ENCODE data around the gene ROBO4. TPM values are rescaled to one million over a fixed set of nuclear protein-coding genes. Genes with fewer than 3 reads are reported as not detected.

Gene ROBO4
- total RNA-seq, 4 donors from 2014 or later, result 5.6 to 18.1 (median 12.0) TPM

GRCh38 chr11:124877631-124877909 is 20.1 kb downstream of the ROBO4 start:
- TF ChIP-seq CTCF (IDR thresholded peaks at IDR 0.05) (no peak), POLR2A (IDR thresholded peaks at IDR 0.05) (no peak)
- peak in 1 of 2 donors; percentile 83 for DNase-seq (ENCODE audit: low spot score in 2 of 2)
- H3K4me3 ChIP-seq (ENCODE audit: low read depth, poor library complexity, severe bottlenecking), result no peak overlapping the region
- intact Hi-C loops (cut with DNase I; ENCODE audit: low total_unique reads), result no loop called here
- WGBS, 2 donors, result 49 to 76% methylated on average over 7 to 10 of the region's 10 CpGs

- 26 to 30% methylated on average over 30 of the region's 30 CpGs for WGBS, 2 donors
- TF ChIP-seq CTCF (IDR thresholded peaks at IDR 0.05) (no peak), POLR2A (IDR thresholded peaks at IDR 0.05) (no peak)
- intact Hi-C loops (cut with DNase I; ENCODE audit: low total_unique reads), result no loop called here
- DNase-seq (ENCODE audit: low spot score in 2 of 2), result peak in 1 of 2 donors; percentile 78
- H3K4me3 ChIP-seq (ENCODE audit: low read depth, poor library complexity, severe bottlenecking), result no peak overlapping the region
These were observed 20.6 kb downstream of the ROBO4 start for GRCh38 chr11:124876818-124877630.

- 0% methylated on average over 34 to 48 of the region's 69 CpGs for WGBS, 2 donors
- peak overlapping the region; percentile 21 for H3K4me3 ChIP-seq (ENCODE audit: low read depth, poor library complexity, severe bottlenecking)
- DNase-seq (ENCODE audit: low spot score in 2 of 2), result peak; percentile 76 to 96
- intact Hi-C loops (cut with DNase I; ENCODE audit: low total_unique reads), result no loop called here
- TF ChIP-seq CTCF (IDR thresholded peaks at IDR 0.05) (no peak), POLR2A (IDR thresholded peaks at IDR 0.05) (no peak)
These were observed 21.5 kb downstream of the ROBO4 start for GRCh38 chr11:124875943-124876817.

GRCh38 chr11:124875401-124875800 is 22.3 kb downstream of the ROBO4 start:
- TF ChIP-seq POLR2A (IDR thresholded peaks at IDR 0.05) (no peak), CTCF (IDR thresholded peaks at IDR 0.05) (no peak)
- intact Hi-C loops (cut with DNase I; ENCODE audit: low total_unique reads), result no loop called here
- no peak overlapping the region for H3K4me3 ChIP-seq (ENCODE audit: low read depth, poor library complexity, severe bottlenecking)
- 50 to 71% methylated on average over 3 of the region's 3 CpGs for WGBS, 2 donors
- DNase-seq (ENCODE audit: low spot score in 2 of 2), result peak in 1 of 2 donors; percentile 83

DNA sequence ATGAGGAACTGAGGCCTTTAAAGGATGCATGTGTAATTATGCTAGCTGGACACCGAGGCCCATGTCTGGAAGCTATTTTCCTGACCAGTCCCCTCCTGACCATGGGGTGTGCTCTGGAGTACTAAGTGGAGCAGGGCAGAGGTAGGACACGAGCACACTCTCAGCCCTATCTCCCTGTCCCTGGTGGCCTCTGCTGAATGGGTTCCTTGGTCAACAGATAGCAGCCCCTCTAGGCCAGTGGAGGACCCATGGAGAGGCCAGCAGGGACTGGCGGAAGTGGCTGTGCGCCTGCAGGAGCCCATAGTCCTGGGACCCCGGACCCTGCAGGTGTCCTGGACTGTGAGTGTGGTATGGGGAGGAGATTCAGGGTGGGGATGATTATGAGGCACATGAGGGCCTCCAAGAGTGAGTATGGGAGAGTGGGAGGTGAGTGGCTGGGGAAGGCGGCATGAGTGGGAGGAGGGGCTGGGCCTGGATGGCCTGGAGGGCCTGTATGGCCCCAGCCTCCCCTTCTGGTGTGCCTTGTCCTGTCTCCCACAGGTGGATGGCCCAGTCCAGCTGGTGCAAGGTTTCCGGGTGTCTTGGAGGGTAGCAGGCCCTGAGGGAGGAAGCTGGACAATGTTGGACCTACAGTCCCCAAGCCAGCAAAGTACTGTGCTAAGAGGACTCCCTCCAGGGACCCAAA is 23.0 kb downstream of the ROBO4 start:
- H3K4me3 ChIP-seq (ENCODE audit: low read depth, poor library complexity, severe bottlenecking), result no peak overlapping the region
- DNase-seq (ENCODE audit: low spot score in 2 of 2), result peak in 1 of 2 donors; percentile 74
- intact Hi-C loops (cut with DNase I; ENCODE audit: low total_unique reads), result no loop called here
- no peak for TF ChIP-seq CTCF (IDR thresholded peaks at IDR 0.05)
- TF ChIP-seq POLR2A (IDR thresholded peaks at IDR 0.05), result no peak
- 88% methylated on average over 7 of the region's 7 CpGs for WGBS, 2 donors

Data from lower leg skin (tissue), 4 donors.